CD4-positive, alpha-beta T cell treated with Interferon gamma for 1 hour (primary cell): ENCODE data around the gene CAT.

Experiments used
- DNase-seq: peaks from one replicate; pipeline ENCODE4 v3.0.0-alpha.2; 2020

CAT gene

DNA sequence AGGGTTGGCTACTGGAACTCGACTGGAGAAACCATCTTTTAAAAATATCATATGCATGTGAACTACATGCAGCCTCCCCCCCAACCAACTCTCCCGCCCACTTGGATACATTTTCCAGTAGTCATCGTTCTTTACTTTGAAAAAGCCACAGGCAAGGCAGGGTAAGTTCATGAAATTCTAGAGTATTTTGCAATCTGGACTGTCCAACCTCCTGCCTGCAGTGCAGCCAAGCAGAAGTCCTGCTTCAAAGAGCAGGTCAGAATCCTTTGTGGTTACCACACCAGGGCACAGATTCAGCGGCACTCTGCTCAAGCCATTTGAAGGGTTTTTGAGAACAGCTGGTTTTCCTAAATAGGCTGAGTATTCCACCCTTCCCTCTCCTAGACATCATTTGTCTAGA is 62.8 kb downstream of the CAT start:
- no peak for DNase-seq

DNA sequence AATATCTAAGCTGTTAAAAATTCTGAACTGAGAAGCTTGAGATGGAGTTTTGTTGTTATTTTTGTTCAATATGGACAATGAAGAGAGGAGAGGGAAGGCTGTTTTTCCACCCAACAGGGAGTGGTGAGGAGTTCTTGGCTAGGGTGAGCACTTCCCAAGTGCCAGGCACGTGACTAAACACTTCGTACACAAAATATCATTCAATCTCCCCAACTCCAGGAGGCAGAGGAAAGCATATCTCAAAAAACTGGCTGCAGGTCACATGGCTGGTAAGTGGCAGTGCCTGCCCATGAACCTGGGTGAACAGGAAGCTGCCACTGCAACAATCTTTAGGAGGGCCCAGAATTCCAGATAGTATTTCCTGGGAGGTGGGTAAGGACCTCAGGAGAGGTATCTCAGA is 63.2 kb downstream of the CAT start:
- DNase-seq, result no peak

DNA sequence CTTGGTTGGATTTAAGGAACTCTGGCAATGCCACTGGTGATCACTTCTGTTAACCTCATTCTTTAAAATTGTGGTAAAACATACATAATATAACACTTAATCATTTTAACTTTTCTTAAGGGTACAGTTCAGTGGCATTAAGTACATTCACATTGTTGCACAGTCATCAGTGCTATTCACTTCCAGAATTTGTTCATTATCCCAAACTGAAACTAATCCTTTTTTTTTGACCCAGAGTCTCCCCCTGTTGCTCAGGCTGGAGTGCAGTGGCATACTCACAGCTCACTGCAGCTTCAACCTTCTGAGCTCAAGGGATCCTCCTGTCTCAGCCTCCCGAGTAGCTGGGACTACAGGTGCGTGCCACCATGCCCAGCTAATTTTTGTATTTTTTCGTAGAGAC is 64.2 kb downstream of the CAT start:
- DNase-seq, result no peak

DNA sequence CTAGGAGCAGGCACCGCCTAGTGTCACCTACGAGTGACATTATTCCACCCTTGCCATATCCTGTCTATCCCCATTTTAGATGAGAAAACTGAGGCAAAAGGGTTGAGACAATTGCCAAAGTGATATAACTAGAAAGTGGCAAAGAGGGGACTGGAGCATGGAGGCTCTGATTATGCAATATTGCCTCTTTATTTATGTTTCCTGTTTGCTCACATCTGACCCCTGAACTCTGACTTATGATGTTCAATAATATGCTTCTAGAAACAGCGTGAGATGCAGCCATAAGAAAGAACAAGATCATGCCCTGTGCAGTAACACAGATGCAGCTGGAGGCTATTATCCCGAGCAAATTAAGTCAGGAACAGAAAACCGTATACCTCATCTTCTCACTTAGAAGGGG is 67.1 kb downstream of the CAT start:
- no peak for DNase-seq

DNA sequence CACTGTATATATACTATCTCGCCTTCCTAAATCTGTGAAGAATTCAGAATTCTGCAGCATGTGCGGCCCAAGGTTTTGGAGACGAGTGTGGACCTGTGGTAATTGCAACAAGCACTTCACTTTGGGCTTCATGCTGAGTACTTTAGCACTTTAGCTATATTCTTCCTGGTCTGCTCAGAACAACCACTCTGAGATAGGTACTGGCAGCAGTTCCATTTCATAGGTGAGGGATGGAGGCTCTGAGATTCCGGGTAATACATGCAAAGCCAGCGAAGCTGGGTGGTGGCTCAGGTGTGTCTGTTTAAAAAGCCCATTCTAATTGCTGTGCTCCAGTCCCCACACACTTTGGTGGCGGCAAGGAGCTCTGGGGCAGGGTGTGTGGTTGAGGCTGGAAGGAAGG is 68.4 kb downstream of the CAT start:
- no peak for DNase-seq

DNA sequence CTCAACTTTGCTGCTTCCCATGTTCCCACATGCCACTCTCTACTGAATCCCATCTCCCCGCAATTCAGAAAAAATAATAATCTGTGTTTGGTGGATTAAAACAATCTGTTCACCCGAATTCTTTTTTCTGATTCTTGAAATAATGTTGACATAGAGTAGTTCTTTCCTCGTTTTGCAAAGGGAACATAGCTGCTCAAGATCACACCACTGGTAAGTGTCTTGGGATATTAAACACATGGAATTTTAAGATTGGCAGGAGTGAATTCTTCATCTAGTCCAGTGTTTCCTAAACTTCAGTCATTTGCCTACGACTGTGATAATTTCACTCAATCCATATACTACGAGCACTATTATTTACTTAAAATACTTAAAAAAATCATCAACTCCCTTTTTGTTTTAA is 68.9 kb downstream of the CAT start:
- DNase-seq, result no peak

DNA sequence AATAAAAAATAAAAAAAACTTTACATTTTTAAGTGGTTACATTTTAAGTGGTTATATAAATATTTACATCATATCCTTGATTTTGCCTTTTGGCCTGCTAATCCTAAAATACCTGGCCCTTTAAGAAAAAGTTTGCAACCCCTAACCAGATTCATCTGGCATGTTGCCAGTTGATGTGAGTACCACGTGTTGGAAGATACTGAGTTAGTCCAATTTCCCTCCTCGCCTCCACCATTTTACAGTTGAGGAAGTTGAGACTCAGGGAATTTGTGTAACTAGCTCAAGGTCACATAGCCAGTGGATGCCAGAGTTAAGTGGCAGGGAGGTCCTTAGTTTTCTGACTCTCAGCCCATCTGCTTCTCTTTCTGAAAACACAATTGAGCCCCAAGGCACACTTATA is 69.8 kb downstream of the CAT start:
- DNase-seq, result no peak

DNA sequence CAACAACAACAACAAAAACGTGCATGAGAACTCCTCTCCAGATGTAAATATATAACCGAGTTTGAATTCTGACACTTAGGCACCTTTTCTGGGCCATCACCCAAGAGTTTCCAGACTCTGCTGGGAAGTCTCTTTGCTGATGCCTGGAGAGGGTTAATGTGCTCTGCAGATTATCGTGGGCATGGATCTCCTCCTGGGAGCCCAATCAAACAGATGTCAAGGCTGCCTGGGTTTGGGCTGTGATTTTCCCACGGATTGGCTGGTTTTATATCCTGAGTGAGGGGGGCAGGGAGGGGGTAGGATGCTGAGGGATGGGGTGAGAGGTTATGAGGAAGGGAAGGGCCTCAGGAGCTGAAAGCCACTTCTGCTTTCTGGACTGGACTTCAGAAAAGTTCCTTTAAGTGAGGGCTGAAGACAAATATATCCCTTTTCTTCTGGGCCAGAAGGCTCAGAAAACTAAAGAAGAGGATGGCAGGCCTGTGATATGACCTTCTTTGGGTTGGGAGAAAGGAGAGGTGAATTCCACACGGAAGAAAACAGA is 70.7 kb downstream of the CAT start:
- DNase-seq, result no peak

DNA sequence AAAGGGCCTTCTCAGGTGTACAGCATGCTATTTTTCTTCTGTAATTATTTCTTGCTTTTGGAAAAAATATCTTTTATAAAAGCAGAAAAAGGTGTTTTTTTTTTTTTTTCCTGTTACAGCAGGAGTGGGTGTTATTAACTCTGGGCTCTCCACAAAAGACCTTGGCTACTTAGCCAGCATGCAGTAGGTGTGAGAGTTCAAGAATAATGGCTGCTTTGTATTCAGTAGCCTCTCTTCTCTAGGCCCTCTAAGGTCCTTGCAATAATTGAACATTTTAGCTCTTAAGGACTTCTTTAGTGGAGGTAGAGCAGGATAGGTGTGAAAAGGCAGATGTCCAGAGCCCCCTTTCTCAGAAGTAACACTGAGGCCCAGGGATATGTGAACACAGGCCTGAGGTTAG is 71.5 kb downstream of the CAT start:
- DNase-seq, result no peak

DNA sequence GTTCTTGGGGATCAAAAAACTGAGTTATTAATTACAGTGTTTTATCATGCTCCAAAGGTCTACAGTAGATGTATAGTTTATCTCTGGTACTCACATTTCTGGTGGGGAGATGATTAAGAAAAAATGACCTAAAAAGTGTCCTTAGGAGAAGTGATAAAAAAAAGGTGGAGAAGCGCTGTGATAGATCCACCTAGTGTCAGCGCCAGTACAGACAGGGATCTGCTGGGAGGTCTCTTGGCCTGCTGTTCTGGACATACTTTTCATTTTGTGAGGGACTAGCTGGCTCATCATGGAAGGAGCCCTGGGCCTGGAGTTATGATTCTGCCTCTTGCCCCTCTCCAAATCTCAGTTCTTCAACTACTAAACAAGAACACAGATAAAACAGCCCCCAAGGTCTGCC is 71.9 kb downstream of the CAT start:
- DNase-seq, result no peak

DNA sequence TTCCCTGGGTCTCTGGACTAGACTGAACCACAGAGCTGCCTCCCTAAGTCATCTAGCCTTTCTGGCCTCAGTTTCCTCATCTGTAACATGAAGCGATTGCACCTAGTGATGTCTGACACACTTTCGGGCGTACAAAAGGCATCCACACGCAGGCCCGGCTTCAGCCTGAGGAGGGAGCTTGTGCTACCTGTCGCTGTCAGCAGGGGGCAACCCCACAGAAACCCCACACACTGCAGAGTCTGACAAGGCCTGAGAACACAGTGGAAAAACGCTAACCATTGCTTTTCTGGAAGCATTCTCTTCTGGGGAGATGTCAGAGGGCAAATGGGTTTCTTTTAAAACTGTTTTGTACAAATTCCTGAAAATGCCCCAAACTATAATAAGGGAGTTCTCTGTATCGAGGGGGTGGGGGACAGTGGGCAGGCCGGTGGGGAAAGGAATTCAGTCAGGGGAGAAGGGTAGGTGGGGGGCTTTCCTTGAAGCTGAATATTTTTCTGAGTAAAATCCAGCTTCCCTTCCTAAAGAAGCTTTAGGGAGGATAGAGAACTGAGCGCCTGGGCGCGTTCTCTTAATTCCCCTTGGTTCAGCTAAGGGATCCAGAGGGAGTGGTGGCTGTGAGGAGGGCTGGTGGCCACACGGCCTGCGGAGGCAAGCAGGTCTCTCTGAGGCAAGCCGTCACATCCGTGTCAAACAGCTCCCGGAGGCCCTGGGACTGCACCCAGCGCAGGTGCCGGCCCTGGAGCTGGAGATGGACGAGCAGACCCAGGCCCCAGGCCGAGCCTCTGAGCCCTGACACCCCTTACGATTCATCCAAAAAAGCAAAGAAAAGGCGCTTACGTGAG is 74.3 kb downstream of the CAT start:
- peak; percentile 20 for DNase-seq

DNA sequence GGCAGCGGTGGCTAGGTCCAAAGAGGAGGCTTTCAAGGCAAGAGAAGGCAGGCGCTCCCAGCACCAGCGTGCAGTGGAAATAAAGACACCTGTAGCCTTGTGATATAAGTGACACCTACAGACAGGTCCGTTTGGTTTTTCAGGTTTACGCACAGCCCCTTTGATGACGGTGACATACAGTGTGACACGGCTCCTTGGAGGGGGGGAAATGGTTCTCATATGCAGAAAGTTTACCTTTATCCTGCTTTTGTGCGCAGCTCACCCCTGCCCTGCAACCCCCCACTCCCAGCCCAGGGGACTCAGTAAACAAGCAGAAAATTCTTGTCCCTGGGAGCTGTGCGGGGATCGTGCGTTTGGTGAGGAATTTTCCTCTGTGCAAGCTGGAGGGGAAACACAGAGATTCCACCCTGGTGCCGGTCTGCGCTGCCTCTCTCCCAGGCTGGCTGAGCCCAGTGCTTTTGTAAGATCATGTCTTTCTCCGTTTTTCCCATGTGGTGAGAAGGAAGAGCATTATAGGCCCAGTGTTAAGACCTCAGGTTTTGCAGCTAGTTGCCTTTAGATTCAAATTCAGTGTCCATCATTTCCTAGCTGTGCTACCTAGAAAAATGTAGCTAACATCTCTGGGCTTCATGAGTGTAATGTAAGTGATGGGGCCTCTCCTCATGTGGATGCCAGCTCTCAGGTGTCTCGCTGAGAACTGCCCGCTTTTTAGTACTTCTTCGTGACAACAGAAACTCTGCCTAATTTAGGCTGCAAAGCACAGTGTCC is 75.1 kb downstream of the CAT start, which contains the start of gene ELF5:
ELF5 (minus strand) TSS at position 113 of the 768 bp plus-strand sequence. CDS start 8,045 bp downstream, outside the sequence.
- DNase-seq, result no peak

DNA sequence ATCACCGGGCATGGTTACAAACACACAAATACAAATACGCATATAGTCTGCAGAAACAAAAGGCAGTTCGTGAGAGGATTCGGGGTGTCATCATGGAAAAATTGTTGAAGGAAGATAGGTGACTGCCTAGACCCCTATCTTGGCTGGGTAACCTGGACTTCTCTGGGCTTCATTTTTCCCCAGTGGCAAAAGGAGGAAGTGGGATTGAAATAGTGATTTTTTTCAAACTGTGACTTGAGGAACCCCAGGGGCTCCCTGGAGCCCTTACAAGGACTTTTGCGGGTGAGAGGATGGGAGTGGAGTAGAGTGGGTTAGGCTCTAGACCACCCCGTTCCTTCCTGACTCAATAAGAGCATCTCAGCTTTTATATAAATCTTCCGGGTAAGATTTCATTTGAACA is 75.9 kb downstream of the CAT start:
- no peak for DNase-seq

DNA sequence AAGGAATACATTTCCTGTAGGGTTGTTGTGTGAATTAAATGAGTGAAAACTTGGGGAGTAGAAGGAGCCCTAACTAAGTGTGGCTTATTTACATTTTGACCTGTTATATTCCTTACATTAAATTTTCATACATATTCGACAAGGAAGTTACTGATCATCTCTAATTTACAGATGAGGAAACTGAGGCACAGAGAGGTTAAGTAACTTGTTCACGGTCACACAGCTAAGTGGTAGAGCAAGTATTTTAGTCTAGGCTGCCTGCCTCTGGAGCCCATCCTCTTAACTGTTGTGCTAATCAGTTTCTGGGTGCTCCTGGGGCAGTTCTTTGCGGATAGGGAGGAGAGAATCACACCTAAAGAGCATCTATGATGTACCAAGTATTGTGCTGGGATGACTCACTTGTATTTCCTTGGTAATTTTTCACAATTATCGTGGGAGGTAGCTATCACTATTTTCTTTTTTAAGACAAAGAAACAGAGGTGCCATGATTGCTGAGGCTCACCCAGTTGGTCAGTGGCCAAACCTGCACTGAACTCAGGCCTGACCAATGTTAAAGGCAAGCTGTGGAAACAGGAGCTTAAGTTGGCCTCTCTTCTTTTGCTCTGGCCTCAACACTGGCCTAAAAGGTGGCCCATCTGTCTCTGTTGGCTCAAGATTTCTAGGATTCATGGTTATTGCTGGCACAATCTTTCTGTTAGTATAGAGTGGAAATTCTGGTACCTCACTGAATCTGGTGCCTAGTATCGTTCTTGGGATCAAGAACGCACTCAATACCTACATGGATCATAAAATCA is 77.7 kb downstream of the CAT start:
- DNase-seq, result no peak

DNA sequence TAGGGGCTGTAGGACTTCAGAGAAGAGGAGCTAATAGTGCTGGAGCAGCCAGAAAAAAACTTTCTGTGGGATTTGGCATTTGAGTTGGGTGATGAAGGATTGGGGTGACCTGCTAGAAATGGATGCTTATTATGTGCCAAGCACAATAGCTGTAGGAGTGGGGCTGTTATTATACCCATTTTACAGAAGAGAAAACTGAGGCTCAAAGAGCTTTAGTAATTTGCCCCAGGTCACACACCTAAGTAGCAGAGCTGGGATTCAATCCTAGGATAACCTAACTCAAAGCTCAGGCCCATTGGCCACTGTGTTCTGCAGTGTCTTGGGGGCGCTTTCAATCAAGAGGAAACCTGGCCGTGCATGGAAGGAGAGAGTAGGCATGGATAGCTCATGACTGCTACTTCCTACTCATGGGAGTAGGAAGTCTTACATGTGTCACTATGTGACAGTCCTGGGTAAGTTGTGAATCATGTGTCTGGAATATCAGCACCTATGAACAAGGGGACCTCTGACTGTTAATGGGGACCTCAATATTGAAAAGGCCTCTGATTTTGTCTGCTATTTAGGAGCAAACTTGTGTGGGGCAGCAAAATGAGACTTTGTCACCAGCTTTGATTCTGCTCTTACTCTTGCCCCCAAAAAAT is 81.0 kb downstream of the CAT start:
- no peak for DNase-seq

DNA sequence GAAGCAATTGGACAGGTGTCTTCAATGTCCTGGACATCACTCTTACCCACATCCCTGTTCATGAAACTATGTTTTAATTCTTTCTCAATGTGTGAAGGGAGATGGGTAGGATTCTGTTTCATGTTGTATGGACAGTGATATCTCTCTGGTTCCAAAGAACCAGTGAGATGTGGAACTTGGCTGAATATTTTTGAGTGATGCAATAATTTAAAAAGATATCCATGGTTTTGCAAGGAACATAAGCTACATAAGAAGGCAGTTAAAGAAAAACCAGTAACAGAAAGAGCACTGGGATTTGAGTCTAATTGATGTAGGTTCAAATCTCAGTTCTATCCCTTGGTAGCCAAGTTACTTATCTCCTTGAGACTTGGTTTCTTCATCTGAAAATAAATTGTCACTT is 82.5 kb downstream of the CAT start:
- DNase-seq, result no peak
